Endothelial cell of umbilical vein (primary cell): ENCODE results near the gene PEX5L. TPM values are rescaled to one million over a fixed set of nuclear protein-coding genes. Genes with fewer than 3 reads are reported as not detected.

ENCODE experiments used
- BruUV-seq: library from RNA; stranded (reverse); fragments of 400-500 nt; replicated peaks from 2 replicates; lab custom pipeline; 2021; lab: Mats Ljungman, UMichigan
- CTCF ChIA-PET: fragments of 300-600, 350-600 bp; sonication (Branson Sonifier 250); formaldehyde crosslinking; loops from one replicate; lab custom pipeline; 2021; ENCODE audit warnings: antibody characterized with exemption, inconsistent platforms; lab: Charles Lee
- POLR2A ChIA-PET: fragments of 300-600, 350-600 bp; sonication (Branson Sonifier 250); formaldehyde crosslinking; loops from one replicate; lab custom pipeline; 2021; ENCODE audit warnings: antibody characterized with exemption, inconsistent platforms; lab: Charles Lee
- DNase-seq: peaks from one replicate; pipeline ENCODE4 v3.0.0-alpha.2; 2011; ENCODE audit warnings: low read depth, low spot score
- FAIRE-seq: peaks from 2 replicates; lab custom pipeline; 2011; peaks lifted over from hg19 to GRCh38; lab: Jason Lieb, UNC
- H2AFZ ChIP-seq: 2 replicates; pipeline ENCODE4 v1.6.0; 2012; ENCODE audit warnings: low read depth, low read length, control low read depth, inconsistent platforms
- H3K27ac ChIP-seq: 2 replicates; pipeline ENCODE4 v1.5.1; 2011; ENCODE audit warnings: low read depth, mild to moderate bottlenecking, control low read depth, low read length, moderate library complexity; ENCODE audit not compliant: insufficient read depth
- H3K27me3 ChIP-seq, 2 experiments: 2 replicates each; pipeline versions ENCODE4 v1.6.0 to v1.6.1; 2011; ENCODE audit warnings: low read length in 2 of 2, mixed read lengths in 1 of 2; ENCODE audit not compliant: control insufficient read depth in 2 of 2, insufficient read depth in 2 of 2
- H3K36me3 ChIP-seq, 2 experiments: 2 replicates in 1 of 2; 3 replicates in 1 of 2; pipeline ENCODE4 v1.5.1; 2011; ENCODE audit warnings: low read length in 2 of 2, mild to moderate bottlenecking in 1 of 2, moderate library complexity in 1 of 2; ENCODE audit not compliant: control insufficient read depth in 2 of 2, insufficient read depth in 2 of 2; ENCODE audit errors: extremely low read depth in 1 of 2
- H3K4me1 ChIP-seq: 3 replicates; pipeline ENCODE4 v1.5.1; 2011; ENCODE audit warnings: mild to moderate bottlenecking, low read length; ENCODE audit not compliant: control insufficient read depth, insufficient read depth; ENCODE audit errors: extremely low read depth
- H3K4me2 ChIP-seq: 2 replicates; pipeline ENCODE4 v1.6.1; 2011; ENCODE audit warnings: low read length, control low read depth, mixed read lengths; ENCODE audit not compliant: insufficient read depth
- H3K4me3 ChIP-seq, 3 experiments: fragments of 200-600 bp in 1 of 3; sonication (generic), shearing (Covaris generic) in 1 of 3; replicated peaks in 1 of 3; 2 replicates each; pipeline ENCODE4 v1.5.1; 2011 to 2016; ENCODE audit warnings: control low read depth in 3 of 3, low read length in 3 of 3, mild to moderate bottlenecking in 2 of 3, inconsistent platforms in 1 of 3, low read depth in 1 of 3, moderate library complexity in 1 of 3; ENCODE audit not compliant: insufficient read depth in 1 of 3
- H3K79me2 ChIP-seq: 2 replicates; pipeline ENCODE4 v1.6.0; 2012; ENCODE audit warnings: low read length, inconsistent platforms; ENCODE audit not compliant: control insufficient read depth, insufficient read depth
- H3K9ac ChIP-seq: replicated peaks from 2 replicates; pipeline ENCODE3; 2011; ENCODE audit warnings: low read length, control low read depth; ENCODE audit not compliant: insufficient read depth; ENCODE audit errors: extremely low read depth
- H3K9me1 ChIP-seq: replicated peaks from 3 replicates; pipeline ENCODE4 v1.6.0; 2011; ENCODE audit warnings: mild to moderate bottlenecking, low read length; ENCODE audit not compliant: control insufficient read depth, insufficient read depth; ENCODE audit errors: extremely low read depth
- H3K9me3 ChIP-seq: replicated peaks from 2 replicates; pipeline ENCODE4 v1.5.1; 2012; ENCODE audit warnings: low read length, inconsistent platforms; ENCODE audit not compliant: control insufficient read depth, insufficient read depth
- H4K20me1 ChIP-seq: replicated peaks from 2 replicates; pipeline ENCODE3; 2011; ENCODE audit warnings: mild to moderate bottlenecking, low read length; ENCODE audit not compliant: control insufficient read depth, insufficient read depth; ENCODE audit errors: extremely low read depth
- CTCF ChIP-seq, 2 donors: IDR thresholded peaks; 1 replicate in 1 of 2; 2 replicates in 1 of 2; pipeline ENCODE4 v1.5.1; 2011; ENCODE audit warnings: low read length in 2 of 2, mild to moderate bottlenecking in 2 of 2, moderate library complexity in 2 of 2, control low read depth in 1 of 2, inconsistent platforms in 1 of 2, low read depth in 1 of 2; ENCODE audit not compliant: insufficient read depth in 1 of 2; ENCODE audit errors: extremely low read depth in 1 of 2
- EZH2 ChIP-seq: IDR thresholded peaks from 2 replicates; pipeline ENCODE4 v1.6.1; 2012; ENCODE audit warnings: borderline replicate concordance, low read depth, mild to moderate bottlenecking, moderate library complexity, low read length, inconsistent platforms; ENCODE audit not compliant: severe bottlenecking
- FOS ChIP-seq: IDR thresholded peaks from 2 replicates; pipeline ENCODE4 v1.6.1; 2011; ENCODE audit warnings: mild to moderate bottlenecking, low read length, moderate library complexity, borderline replicate concordance; ENCODE audit not compliant: insufficient read depth
- GATA2 ChIP-seq: IDR thresholded peaks from 2 replicates; pipeline ENCODE4 v1.7.0; 2011; ENCODE audit warnings: low read depth, mild to moderate bottlenecking, moderate library complexity, mixed read lengths, low read length; ENCODE audit not compliant: insufficient read length, insufficient read depth
- JUN ChIP-seq: IDR thresholded peaks from 2 replicates; pipeline ENCODE4 v1.6.1; 2011; ENCODE audit warnings: borderline replicate concordance, low read depth; ENCODE audit not compliant: insufficient read length, insufficient read depth
- POLR2A ChIP-seq: IDR thresholded peaks from 2 replicates; pipeline ENCODE4 v1.6.1; 2012; ENCODE audit warnings: low read depth, mild to moderate bottlenecking, control low read depth, low read length
- POLR2AphosphoS5 ChIP-seq: IDR thresholded peaks from 2 replicates; pipeline ENCODE4 v1.6.1; 2012; ENCODE audit warnings: low read depth, mild to moderate bottlenecking, control low read depth, low read length, moderate library complexity; ENCODE audit not compliant: insufficient read depth
- dilution Hi-C: fragments of 300-500 bp; cut with MboI; formaldehyde crosslinking; loops from one replicate; pipeline ENCODE4 v1.15.0; 2019; ENCODE audit warnings: low sequenced_read_pairs; ENCODE audit not compliant: extremely low pct_ligation_motif_present
- intact Hi-C: fragments of 100-400 bp; cut with micrococcal nuclease; formaldehyde crosslinking; loops from one replicate; pipeline ENCODE4 v1.10.0; 2022
- polyA plus RNA-seq, 4 experiments: library from polyadenylated mRNA; depleted of rRNA in 3 of 4; stranded (reverse) in 3 of 4; unstranded in 1 of 4; fragments of >200 nt; gene quantifications; 2 replicates each; pipeline versions ENCODE4 v1.2.1 to v1.2.3, GENCODE V29; 2011 to 2012; ENCODE audit warnings: missing spikeins in 1 of 4
- total RNA-seq: library from RNA; stranded (reverse); gene quantifications from 2 replicates; pipeline ENCODE4 v1.2.3, GENCODE V29; 2021
- TF ChIP-seq, protein P1 (sequence below): IDR thresholded peaks from 2 replicates; pipeline ENCODE4 v1.6.1; 2011; ENCODE audit not compliant: insufficient read depth, insufficient read length

PEX5L gene
- total and polyA plus RNA-seq, 2 donors (not counting 3 experiments of a cell fraction or from before 2014, with no cell fraction given) = not detected

- H3K9me1 ChIP-seq = no peaks in the 10 kb centered on the region
- no peak overlapping the region for H2AFZ ChIP-seq
- H3K4me1 ChIP-seq = no peaks in the 10 kb centered on the region
- DNase-seq (no peak), FAIRE-seq (no peak)
- no TSS peak for BruUV-seq
- no peak overlapping the region for H3K27ac ChIP-seq
- intact Hi-C loops = no loop called here
- no peaks in the 10 kb centered on the region for H3K9me3 ChIP-seq
- H3K79me2 ChIP-seq = no peaks in the 10 kb centered on the region
- H3K27me3 ChIP-seq = peaks cover 0 to 2% of the 10 kb centered on the region in 2 experiments
- dilution Hi-C loops = no loop called here
- no peak overlapping the region for H3K9ac ChIP-seq
- no peak overlapping the region for H3K4me2 ChIP-seq
- no peaks in the 10 kb centered on the region for H3K36me3 ChIP-seq
- H3K4me3 ChIP-seq = no peak overlapping the region
- TF ChIP-seq FOS (no peak), JUN (no peak), POLR2A (no peak), EZH2 (no peak), CTCF (IDR thresholded peaks at IDR 0.05; ENCODE audit: extremely low read depth in 1 of 2, insufficient read depth in 1 of 2, low read depth in 1 of 2, low read length in 2 of 2) (no peak), GATA2 (no peak), POLR2AphosphoS5 (no peak)
- TF ChIP-seq, protein P1, sequence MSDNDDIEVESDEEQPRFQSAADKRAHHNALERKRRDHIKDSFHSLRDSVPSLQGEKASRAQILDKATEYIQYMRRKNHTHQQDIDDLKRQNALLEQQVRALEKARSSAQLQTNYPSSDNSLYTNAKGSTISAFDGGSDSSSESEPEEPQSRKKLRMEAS = no peak
- no peaks in the 10 kb centered on the region for H4K20me1 ChIP-seq
- CTCF ChIA-PET = no interaction called here
- POLR2A ChIA-PET = no interaction called here
These were observed 194.7 kb downstream of the PEX5L start for GRCh38 chr3:179842061-179842460.
